GM12873 (cell line): ENCODE data around the gene MRPS10.

ENCODE experiments used
- TF ChIP-seq, protein P1 (sequence below): IDR thresholded peaks from 2 replicates; pipeline ENCODE4 v1.5.1; 2012; ENCODE audit warnings: low read depth, mild to moderate bottlenecking, moderate library complexity, low read length, control low read depth; ENCODE audit not compliant: insufficient read depth; ENCODE audit errors: missing control alignments

MRPS10 gene

GRCh38 chr6:42217519-42218367 lies at the start of gene MRPS10:
Gene MRPS10 (minus strand): TSS chr6:42217861. CDS start chr6:42217849, 12 bp downstream.
- TF ChIP-seq, protein P1, sequence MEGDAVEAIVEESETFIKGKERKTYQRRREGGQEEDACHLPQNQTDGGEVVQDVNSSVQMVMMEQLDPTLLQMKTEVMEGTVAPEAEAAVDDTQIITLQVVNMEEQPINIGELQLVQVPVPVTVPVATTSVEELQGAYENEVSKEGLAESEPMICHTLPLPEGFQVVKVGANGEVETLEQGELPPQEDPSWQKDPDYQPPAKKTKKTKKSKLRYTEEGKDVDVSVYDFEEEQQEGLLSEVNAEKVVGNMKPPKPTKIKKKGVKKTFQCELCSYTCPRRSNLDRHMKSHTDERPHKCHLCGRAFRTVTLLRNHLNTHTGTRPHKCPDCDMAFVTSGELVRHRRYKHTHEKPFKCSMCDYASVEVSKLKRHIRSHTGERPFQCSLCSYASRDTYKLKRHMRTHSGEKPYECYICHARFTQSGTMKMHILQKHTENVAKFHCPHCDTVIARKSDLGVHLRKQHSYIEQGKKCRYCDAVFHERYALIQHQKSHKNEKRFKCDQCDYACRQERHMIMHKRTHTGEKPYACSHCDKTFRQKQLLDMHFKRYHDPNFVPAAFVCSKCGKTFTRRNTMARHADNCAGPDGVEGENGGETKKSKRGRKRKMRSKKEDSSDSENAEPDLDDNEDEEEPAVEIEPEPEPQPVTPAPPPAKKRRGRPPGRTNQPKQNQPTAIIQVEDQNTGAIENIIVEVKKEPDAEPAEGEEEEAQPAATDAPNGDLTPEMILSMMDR: no peak

DNA sequence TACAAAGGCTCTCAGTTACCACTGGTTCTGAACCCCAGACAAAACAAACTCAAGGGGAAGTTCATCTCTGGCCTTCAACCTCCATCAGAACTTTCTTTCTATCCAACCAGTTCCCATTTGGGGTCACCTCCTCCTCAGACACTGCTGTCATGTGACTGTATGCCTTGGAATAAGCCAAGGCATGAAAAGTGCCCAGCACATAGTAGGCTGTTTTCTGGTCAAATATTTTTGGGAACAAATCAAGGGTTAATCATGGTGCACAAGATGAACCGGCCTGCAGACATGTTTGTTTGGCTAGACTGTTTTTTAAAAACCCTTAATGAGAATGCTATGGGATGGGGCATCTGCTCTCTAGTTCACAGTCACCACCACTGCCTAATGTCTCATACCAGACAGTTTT lies 48.9 kb upstream of the MRPS10 start:
- TF ChIP-seq, protein P1: no peak

DNA sequence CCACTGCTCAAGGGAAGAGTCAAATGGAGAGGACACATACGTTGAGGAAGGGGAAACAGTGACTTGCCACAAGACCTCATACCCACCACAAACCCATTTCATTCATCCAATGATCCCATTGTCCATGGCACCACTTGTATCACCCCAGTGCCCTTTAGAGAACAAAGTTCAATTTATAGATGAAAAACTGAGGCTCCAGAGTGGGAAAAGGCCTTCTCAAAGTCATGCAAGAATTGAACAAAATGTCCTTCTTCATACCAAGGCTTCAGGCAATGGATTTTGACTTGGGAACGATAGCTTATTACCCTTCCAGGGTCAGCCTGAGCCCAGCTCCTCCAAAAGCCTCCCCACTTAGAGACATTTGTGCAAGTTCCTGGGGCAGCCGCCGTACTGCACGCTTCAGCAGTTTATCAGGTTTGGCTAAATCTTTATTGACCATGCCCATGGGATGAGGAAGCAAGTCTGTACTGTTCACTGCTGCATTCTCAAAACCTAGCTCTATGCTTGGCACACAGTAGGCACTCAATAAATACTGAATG lies 47.3 kb upstream of the MRPS10 start:
- TF ChIP-seq, protein P1: no peak

- TF ChIP-seq, protein P1: no peak
Measured at GRCh38 chr6:42264162-42264851, 46.6 kb upstream of the MRPS10 start.

DNA sequence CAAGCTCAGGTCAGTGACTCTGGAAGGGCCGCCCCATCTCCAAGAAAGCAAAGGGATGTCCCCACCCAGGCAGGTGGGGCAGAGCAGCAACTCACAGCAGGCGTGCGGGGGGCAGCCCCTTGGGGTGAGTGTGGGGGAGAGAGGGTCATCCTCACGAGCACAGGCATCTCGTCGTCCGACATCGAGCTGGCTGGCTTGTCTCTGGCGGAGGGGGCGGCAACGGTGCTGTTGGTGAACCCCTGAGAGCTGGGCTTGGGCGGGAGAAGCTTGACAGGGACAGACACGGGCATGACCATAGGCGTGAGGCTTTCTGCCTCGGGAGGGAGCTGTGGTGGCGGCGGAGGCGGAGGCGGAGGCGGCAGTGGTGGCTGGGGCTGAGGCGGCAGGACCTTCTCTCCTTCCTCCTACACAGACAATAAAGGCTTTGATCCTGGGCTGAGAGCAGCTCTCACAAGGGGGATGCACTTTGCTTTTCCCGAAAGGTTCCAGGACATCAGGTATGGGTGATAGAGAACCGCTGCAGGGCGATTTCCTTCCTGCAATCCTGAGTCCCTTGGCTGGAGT lies 45.6 kb upstream of the MRPS10 start:
- TF ChIP-seq, protein P1: no peak

- TF ChIP-seq, protein P1: peak; percentile 54
Measured at GRCh38 chr6:42260972-42261371, 43.3 kb upstream of the MRPS10 start.

- TF ChIP-seq, protein P1: no peak
Measured at GRCh38 chr6:42260396-42260888, 42.8 kb upstream of the MRPS10 start.
